Vagina (tissue), 2 donors: ENCODE data around the gene WFIKKN1. TPM values are rescaled to one million over a fixed set of nuclear protein-coding genes. Genes with fewer than 3 reads are reported as not detected.

Experiments used
- DNase-seq, 2 donors: peaks; one replicate each; pipeline ENCODE4 v3.0.0-alpha.2; 2017; ENCODE audit errors: extremely low spot score in 2 of 2
- H3K27ac ChIP-seq: fragments of 200-600 bp; sonication (generic); one replicate; pipeline ENCODE4 v1.5.1; 2019
- H3K27me3 ChIP-seq: fragments of 200-600 bp; sonication (generic); one replicate; pipeline ENCODE4 v1.5.1; 2019
- H3K36me3 ChIP-seq, 2 donors: fragments of 200-600 bp; sonication (generic); one replicate each; pipeline ENCODE4 v1.5.1; 2017 to 2019
- H3K4me1 ChIP-seq: fragments of 200-600 bp; sonication (generic); one replicate; pipeline ENCODE4 v1.5.1; 2019
- H3K4me3 ChIP-seq, 2 donors: fragments of 200-600 bp; sonication (generic); 1 replicate in 1 of 2; 2 replicates in 1 of 2; pipeline ENCODE4 v1.5.1; 2016 to 2019
- H3K9me3 ChIP-seq: fragments of 200-600 bp; sonication (generic); one replicate; pipeline ENCODE4 v1.5.1; 2019
- POLR2A ChIP-seq, 2 donors: fragments of 450-650 bp; IDR thresholded peaks; one replicate each; pipeline ENCODE4 v1.6.1; 2017; ENCODE audit warnings: antibody characterized with exemption in 2 of 2, mild to moderate bottlenecking in 2 of 2, moderate library complexity in 2 of 2
- POLR2AphosphoS5 ChIP-seq, 2 donors: sonication (generic); formaldehyde crosslinking; IDR thresholded peaks; one replicate each; pipeline ENCODE4 v1.9.0; 2017; ENCODE audit warnings: antibody characterized with exemption in 2 of 2, mild to moderate bottlenecking in 2 of 2, low read depth in 1 of 2; ENCODE audit not compliant: insufficient read depth in 1 of 2
- intact Hi-C: fragments of 100-400 bp; cut with DNase I; formaldehyde crosslinking; loops from one replicate; pipeline ENCODE4 v1.15.1; 2023
- total RNA-seq: library from RNA; depleted of rRNA; stranded (reverse); fragments of >200 nt; gene quantifications from one replicate; pipeline ENCODE4 v1.2.3, GENCODE V29; 2016
- TF ChIP-seq, protein P1 (sequence below), 3 experiments: fragments of 450-650 bp in 2 of 3; fragments of 200-600 bp in 1 of 3; sonication (generic) in 1 of 3; IDR thresholded peaks; one replicate each; pipeline ENCODE4 v1.5.1; 2017 to 2019; ENCODE audit warnings: antibody characterized with exemption in 3 of 3, mild to moderate bottlenecking in 2 of 3, moderate library complexity in 2 of 3

The WFIKKN1 gene
- total RNA-seq, 1 donor from 2014 or later, result 3.2 TPM

DNA sequence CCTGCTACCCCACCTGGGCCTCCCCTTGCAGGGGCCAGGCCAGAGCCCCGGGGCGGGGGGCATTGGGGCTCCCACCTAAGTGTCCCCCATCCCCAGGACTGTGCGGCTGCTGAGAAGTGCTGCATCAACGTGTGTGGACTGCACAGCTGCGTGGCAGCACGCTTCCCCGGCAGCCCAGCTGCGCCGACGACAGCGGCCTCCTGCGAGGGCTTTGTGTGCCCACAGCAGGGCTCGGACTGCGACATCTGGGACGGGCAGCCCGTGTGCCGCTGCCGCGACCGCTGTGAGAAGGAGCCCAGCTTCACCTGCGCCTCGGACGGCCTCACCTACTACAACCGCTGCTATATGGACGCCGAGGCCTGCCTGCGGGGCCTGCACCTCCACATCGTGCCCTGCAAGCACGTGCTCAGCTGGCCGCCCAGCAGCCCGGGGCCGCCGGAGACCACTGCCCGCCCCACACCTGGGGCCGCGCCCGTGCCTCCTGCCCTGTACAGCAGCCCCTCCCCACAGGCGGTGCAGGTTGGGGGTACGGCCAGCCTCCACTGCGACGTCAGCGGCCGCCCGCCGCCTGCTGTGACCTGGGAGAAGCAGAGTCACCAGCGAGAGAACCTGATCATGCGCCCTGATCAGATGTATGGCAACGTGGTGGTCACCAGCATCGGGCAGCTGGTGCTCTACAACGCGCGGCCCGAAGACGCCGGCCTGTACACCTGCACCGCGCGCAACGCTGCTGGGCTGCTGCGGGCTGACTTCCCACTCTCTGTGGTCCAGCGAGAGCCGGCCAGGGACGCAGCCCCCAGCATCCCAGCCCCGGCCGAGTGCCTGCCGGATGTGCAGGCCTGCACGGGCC lies 1.9 kb downstream of the WFIKKN1 start:
- no peak for DNase-seq
- H3K9me3 ChIP-seq, result no peaks in the 10 kb centered on the region
- H3K36me3 ChIP-seq, result no peaks in the 10 kb centered on the region
- H3K27ac ChIP-seq, result no peak overlapping the region
- no peak overlapping the region for H3K4me3 ChIP-seq
- no peaks in the 10 kb centered on the region for H3K27me3 ChIP-seq
- H3K4me1 ChIP-seq, result peaks cover 45% of the 10 kb centered on the region
- intact Hi-C loops, result no loop called here
- no peak for TF ChIP-seq POLR2A (IDR thresholded peaks at IDR 0.05)
- no peak for TF ChIP-seq POLR2AphosphoS5 (IDR thresholded peaks at IDR 0.05; ENCODE audit: insufficient read depth in 1 of 2, low read depth in 1 of 2)
- TF ChIP-seq, protein P1, sequence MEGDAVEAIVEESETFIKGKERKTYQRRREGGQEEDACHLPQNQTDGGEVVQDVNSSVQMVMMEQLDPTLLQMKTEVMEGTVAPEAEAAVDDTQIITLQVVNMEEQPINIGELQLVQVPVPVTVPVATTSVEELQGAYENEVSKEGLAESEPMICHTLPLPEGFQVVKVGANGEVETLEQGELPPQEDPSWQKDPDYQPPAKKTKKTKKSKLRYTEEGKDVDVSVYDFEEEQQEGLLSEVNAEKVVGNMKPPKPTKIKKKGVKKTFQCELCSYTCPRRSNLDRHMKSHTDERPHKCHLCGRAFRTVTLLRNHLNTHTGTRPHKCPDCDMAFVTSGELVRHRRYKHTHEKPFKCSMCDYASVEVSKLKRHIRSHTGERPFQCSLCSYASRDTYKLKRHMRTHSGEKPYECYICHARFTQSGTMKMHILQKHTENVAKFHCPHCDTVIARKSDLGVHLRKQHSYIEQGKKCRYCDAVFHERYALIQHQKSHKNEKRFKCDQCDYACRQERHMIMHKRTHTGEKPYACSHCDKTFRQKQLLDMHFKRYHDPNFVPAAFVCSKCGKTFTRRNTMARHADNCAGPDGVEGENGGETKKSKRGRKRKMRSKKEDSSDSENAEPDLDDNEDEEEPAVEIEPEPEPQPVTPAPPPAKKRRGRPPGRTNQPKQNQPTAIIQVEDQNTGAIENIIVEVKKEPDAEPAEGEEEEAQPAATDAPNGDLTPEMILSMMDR (IDR thresholded peaks at IDR 0.05), result no peak

DNA sequence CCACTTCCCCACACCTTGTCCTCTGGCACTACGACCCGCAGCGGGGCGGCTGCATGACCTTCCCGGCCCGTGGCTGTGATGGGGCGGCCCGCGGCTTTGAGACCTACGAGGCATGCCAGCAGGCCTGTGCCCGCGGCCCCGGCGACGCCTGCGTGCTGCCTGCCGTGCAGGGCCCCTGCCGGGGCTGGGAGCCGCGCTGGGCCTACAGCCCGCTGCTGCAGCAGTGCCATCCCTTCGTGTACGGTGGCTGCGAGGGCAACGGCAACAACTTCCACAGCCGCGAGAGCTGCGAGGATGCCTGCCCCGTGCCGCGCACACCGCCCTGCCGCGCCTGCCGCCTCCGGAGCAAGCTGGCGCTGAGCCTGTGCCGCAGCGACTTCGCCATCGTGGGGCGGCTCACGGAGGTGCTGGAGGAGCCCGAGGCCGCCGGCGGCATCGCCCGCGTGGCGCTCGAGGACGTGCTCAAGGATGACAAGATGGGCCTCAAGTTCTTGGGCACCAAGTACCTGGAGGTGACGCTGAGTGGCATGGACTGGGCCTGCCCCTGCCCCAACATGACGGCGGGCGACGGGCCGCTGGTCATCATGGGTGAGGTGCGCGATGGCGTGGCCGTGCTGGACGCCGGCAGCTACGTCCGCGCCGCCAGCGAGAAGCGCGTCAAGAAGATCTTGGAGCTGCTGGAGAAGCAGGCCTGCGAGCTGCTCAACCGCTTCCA lies 2.7 kb downstream of the WFIKKN1 start:
- H3K4me3 ChIP-seq, result no peak overlapping the region
- TF ChIP-seq POLR2AphosphoS5 (IDR thresholded peaks at IDR 0.05; ENCODE audit: insufficient read depth in 1 of 2, low read depth in 1 of 2) (no peak), POLR2A (IDR thresholded peaks at IDR 0.05) (no peak)
- TF ChIP-seq, protein P1 (IDR thresholded peaks at IDR 0.05), result no peak
- H3K4me1 ChIP-seq, result peaks cover 48% of the 10 kb centered on the region
- intact Hi-C loops, result no loop called here
- no peaks in the 10 kb centered on the region for H3K36me3 ChIP-seq
- H3K9me3 ChIP-seq, result no peaks in the 10 kb centered on the region
- no peak overlapping the region for H3K27ac ChIP-seq
- H3K27me3 ChIP-seq, result no peaks in the 10 kb centered on the region
- DNase-seq, result no peak

DNA sequence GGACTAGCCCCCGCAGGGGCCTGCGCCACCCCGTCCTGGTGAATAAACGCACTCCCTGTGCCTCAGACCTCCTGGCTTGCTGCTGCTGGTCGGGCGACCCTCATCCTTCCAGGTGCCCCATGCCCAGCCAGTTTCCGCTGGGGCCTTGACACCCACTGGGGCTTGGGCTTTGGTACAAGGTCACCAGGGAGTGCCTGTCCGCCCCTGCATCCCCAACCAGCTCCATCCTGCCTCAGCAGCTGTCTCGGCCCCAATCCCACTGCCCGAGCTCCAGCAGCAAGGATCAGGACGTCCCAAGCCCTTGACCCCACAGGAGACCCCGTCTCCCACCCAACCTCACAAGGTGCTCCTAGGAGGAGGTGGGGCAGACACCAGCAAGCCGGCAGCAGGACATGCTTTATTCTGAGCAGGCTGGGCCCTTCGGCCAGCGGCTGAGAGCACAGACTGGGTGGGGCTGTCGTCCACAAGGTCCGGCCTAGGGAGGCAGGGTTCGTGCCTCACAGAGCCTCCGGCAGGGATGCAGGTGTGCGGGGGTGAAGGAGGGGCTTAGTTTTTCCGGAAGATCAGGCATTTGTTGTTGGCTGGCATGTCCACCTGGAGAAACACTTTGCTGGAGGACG lies 3.4 kb downstream of the WFIKKN1 start:
- DNase-seq, result no peak
- Histone ChIP-seq H3K36me3 (no peaks in the 10 kb centered on the region), H3K27ac (no peak overlapping the region), H3K4me3 (no peak overlapping the region), H3K9me3 (no peaks in the 10 kb centered on the region), H3K4me1 (peaks cover 48% of the 10 kb centered on the region), H3K27me3 (no peaks in the 10 kb centered on the region)
- intact Hi-C loops, result no loop called here
- no peak for TF ChIP-seq POLR2A (IDR thresholded peaks at IDR 0.05)
- TF ChIP-seq POLR2AphosphoS5 (IDR thresholded peaks at IDR 0.05; ENCODE audit: insufficient read depth in 1 of 2, low read depth in 1 of 2), result no peak
- TF ChIP-seq, protein P1 (IDR thresholded peaks at IDR 0.05), result no peak

- TF ChIP-seq POLR2A (IDR thresholded peaks at IDR 0.05), result no peak
- TF ChIP-seq POLR2AphosphoS5 (IDR thresholded peaks at IDR 0.05; ENCODE audit: insufficient read depth in 1 of 2, low read depth in 1 of 2), result no peak
- TF ChIP-seq, protein P1 (IDR thresholded peaks at IDR 0.05), result no peak
- no peaks in the 10 kb centered on the region for H3K36me3 ChIP-seq
- peak overlapping the region; percentile 69 to 96 for H3K4me3 ChIP-seq
- no peaks in the 10 kb centered on the region for H3K27me3 ChIP-seq
- no peaks in the 10 kb centered on the region for H3K9me3 ChIP-seq
- peaks cover 40% of the 10 kb centered on the region for H3K4me1 ChIP-seq
- no peak for DNase-seq
- H3K27ac ChIP-seq, result no peak overlapping the region
- intact Hi-C loops, result no loop called here
Observed at GRCh38 chr16:634996-635395, 4.2 kb downstream of the WFIKKN1 start.
